HG03135 (cell line): ENCODE measurements around the gene CPEB2.

Experiments
- ATAC-seq: cut with Tn5 transposase; IDR thresholded peaks from one replicate; pipeline ENCODE4 v1.9.1; 2021; ENCODE audit warnings: mild to moderate bottlenecking, moderate library complexity; ENCODE audit not compliant: unreplicated experiment

Gene CPEB2

DNA sequence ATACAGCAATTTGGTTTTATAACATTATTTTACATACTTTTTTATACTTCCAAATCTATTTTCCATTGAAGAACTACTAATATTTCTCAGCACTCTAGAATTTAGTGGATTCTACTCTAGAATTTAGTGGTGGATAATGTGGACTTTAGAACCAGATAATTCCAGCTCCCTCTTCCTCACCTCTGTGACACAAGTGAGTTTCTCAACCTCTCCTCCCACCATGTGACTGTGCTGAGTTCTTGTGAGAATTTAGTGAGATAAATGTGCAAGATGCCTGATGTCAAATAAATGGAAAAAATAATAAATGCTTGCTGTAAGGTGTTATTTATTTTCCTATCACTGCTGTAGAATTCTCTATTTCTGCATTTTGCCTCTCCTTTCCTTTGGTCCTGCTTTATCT is 107.3 kb downstream of the CPEB2 start:
- ATAC-seq: no peak

- no peak for ATAC-seq
These were observed 107.9 kb downstream of the CPEB2 start for GRCh38 chr4:15110120-15110571.

DNA sequence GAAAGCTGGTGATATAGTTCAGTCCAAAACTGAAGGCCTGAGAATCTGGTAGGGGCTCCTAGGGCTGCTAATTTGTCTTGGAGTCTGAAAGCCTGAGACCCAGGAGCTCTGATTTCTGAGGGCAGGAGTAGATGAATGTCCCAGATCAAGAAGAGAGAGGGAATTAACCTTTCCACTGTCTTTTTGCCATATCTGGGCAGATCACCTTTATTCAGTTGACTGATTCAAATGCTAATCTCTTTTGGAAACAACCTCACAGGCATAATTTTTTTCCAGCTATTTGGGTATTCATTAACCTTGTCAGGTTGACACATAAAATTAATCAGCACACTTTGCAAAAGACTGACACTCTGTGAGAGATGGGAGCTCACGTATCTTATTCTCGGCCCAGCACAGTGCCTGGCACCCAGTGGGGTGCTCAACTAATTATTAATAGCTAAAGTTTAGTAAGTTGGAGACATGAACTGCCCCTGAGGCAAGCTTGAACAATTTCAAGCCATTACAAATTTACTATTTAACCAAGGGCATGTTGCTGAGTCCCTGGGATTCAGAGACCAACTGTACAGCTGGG is 114.3 kb downstream of the CPEB2 start:
- no peak for ATAC-seq

DNA sequence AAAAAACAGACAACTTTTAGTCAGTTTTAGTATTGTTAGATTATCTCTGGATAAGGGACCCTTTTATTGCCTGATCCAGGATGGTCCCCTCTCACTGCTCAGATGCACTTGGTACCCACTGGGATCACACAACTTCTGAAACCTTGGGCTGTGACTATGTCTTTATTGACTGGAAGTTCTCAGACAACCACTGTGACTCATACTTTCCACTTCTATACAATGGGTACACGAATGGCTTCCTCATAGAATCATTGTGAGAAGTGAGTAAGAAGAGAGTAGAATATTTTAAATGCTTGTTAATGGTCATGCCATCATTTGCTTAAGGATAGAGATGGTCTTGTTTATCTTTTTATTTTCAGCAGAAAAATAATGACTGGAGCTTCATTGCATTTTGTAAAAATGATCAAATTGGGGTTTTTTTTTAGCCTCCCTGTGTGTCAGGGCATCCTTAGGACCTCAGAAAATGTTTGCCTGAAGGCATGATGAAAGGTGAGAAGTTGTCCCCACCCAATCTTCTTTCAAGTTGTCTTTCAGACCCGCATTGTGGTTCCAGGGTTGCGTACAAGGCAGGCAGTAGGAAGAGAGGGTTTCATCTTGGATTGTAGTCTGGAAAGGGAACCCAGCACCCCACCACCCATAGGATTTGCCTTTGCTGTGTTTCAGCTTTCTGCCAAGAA is 115.1 kb downstream of the CPEB2 start:
- ATAC-seq: no peak

- ATAC-seq: no peak
These were observed 116.0 kb downstream of the CPEB2 start for GRCh38 chr4:15118292-15118691.
